GM19395 (cell line): ENCODE results near the gene KLK15.

ENCODE experiments used
- ATAC-seq: cut with Tn5 transposase; IDR thresholded peaks from one replicate; pipeline ENCODE4 v1.9.1; 2021; ENCODE audit warnings: mild to moderate bottlenecking, moderate library complexity; ENCODE audit not compliant: unreplicated experiment

Gene KLK15

GRCh38 chr19:50844296-50844935 is 11.0 kb upstream of the KLK15 start:
- no peak for ATAC-seq

GRCh38 chr19:50843701-50844221 is 10.4 kb upstream of the KLK15 start:
- no peak for ATAC-seq

GRCh38 chr19:50843205-50843604 is 9.8 kb upstream of the KLK15 start:
- no peak for ATAC-seq

GRCh38 chr19:50842130-50842529 is 8.8 kb upstream of the KLK15 start:
- no peak for ATAC-seq

- ATAC-seq = no peak
Observed at GRCh38 chr19:50839712-50840655, 6.6 kb upstream of the KLK15 start.

DNA sequence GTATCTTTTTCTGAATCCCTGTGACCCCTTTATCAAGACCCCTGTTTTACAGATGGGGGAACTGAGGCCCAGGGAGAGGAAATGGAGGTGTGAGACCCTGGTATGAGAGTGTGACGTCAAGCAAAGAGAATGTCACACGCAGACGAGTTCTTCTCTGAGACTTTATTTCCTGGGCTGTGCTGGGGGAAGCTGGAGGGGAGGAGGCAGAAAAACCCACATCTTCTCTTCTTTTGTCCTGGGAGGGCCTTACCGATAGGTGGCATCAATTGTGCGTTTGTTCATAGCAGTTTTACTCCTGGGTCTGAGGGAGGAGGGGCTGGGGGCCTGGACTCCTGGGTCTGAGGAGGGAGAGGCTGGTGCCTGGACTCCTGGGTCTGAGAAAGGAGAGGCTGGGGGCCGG is 4.9 kb upstream of the KLK15 start:
- no peak for ATAC-seq

DNA sequence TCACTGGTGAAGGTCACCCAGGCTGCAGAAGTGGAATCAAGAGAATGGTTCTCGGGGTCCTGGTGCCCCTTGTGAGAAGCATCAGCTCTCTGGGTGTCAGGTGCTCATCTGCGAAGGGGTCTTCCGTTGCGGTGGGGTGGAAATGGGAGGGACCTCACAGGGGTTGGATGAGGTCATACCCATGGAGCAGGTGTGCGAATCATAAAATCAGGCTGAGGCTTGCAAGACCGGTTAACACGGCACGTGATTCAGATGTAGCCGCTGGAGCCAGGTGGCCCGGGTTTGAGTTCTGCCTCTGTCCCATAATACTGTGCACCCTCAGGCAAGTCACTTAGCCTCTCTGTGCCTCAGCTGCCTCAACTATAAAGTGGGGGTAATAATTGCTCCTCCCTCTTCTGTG is 3.9 kb upstream of the KLK15 start:
- no peak for ATAC-seq

DNA sequence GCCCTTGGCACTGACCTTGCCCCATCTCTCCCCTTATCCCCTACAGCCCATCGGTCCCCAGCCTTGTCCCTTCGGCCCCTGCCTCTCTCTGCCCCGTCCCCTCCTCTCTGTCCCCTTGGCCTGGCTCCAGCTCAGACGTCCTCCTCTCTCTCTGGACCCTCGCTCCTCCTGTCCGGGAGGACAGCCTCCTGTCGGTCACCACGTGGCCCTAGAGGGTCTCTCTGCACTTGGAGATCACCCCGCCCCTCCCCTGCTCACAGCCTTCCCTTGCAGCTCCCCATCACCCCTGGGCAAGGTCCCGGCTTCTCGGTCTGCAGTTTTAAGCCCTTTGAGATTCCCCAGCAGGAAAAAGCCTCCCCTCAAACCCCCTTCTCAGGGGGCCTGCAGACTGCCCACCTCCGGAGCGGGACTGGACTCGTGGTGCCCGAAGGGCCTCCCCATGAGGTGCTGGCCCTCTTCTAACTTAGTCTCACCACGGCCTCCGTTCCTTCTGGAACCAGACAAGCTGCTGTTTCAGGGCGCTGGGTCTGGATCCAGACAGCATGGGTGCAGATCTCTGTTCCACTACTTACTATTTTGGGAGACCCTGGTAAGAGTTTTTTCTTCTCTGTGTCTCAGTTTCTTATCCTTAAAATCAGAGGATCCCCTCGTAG is 3.3 kb upstream of the KLK15 start:
- no peak for ATAC-seq

- ATAC-seq = peak; percentile 70
Observed at GRCh38 chr19:50835785-50836542, 2.6 kb upstream of the KLK15 start.

GRCh38 chr19:50835103-50835784 is 1.9 kb upstream of the KLK15 start:
- no peak for ATAC-seq

DNA sequence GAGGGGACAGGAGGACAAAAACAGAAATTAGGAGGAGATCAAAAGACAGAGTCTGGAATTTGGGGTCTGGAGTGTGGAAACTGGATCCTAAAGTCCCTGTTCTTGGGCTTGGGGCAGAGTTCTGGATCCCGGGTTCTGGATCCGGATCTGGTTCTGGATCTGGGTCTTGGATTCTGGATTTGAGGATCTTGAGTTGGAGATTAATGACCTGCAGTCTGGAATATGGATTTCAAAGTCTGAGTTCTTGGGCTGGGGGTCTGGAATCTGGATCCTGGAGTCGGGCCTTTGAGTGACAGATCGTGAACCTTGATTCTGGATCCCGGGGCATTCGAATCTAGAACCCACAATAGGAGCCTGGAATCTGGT is 411 bp upstream of the KLK15 start:
- ATAC-seq = no peak

- no peak for ATAC-seq
Observed at GRCh38 chr19:50832666-50833065, 708 bp downstream of the KLK15 start.

DNA sequence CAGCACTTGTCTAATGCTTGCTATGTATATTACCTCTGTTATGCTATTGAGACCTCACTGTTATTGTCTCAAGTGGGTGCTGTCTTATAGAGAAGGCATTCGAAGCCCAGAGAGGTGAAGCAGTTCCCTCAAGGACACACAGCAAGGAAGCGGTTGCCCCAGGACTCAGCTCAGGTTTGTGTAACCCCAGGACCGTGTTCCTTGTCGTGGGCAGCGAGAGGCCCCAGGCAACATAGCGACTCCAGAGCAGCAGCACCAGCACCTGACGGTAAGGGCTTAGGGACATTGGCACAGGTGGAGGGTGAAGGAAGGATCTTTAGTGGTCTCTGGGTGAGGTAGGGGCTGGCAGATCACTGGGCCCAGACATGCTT is 2.4 kb downstream of the KLK15 start:
- no peak for ATAC-seq

- no peak for ATAC-seq
Observed at GRCh38 chr19:50830266-50831025, 2.9 kb downstream of the KLK15 start.

GRCh38 chr19:50829801-50830200 is 3.6 kb downstream of the KLK15 start:
- ATAC-seq = no peak

DNA sequence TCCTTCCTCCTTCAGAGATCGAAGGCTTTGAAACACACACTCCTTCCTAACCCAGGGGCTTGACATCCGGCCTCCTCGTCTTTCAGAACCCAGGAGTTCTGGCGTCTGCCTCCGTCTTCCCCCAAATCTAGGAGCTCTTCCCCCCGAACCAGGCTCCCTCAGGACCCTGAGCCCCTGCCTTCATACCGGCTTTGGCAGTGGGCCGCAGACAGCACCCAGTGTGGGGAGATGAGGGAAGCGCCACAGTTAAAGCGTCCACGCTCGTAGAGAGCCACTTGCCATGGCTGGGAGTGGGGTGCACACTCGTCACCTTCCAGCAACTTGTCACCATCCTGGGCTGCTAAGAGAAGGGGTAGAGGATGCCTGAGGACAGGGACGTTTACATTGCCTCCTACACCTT is 5.9 kb downstream of the KLK15 start:
- ATAC-seq = no peak

GRCh38 chr19:50826492-50827240 is 6.7 kb downstream of the KLK15 start:
- no peak for ATAC-seq

DNA sequence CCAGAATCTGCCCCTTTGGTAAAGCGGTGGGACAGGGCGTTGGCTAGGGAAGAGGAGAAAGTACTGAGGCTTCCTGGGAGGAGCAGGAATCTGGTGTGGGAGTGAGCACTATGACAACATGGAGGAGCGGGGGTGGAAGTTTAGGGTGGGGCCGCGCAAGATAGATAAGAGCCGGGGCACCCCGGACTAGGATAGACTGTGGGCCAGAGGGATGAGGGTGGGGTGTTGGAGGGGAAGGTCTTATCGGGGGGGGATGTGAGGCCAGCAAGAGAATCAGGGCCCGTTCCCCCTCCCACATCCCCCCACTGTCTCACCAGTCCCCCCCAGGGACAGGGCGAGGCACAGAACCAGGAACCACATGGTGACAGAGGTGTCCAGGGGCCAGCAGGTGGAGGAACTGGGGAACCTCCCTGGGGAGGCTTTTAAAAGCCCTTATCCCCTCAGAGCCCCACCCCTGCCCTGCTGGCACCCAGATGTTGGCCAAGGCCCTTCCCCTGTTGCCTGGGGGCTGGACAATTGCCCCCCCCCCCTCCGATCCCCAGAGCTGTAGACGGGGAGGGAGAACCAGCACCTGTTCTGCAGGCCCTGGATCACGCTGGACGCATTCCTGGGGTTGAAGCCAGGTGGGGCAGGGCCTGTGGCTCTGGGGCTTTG is 9.9 kb downstream of the KLK15 start, which contains the start of gene KLK1:
TSS of gene KLK1 (minus strand) at position 399 of the 654 bp plus-strand sequence. CDS start at position 360, 39 bp downstream.
- ATAC-seq = no peak
